Stomach (tissue), 9 donors: ENCODE measurements around the gene FOXJ3. TPM values are rescaled to one million over a fixed set of nuclear protein-coding genes. Genes with fewer than 3 reads are reported as not detected.

ENCODE experiments used
- DNase-seq, 2 donors: peaks; one replicate each; pipeline versions ENCODE4 v3.0.0 to v3.0.0-alpha.2; 2013 to 2019
- H3K27ac ChIP-seq, 5 donors: fragments of 200-600 bp in 4 of 5; sonication (generic) in 4 of 5; one replicate each; pipeline ENCODE4 v1.5.1; 2013 to 2019; ENCODE audit warnings: mild to moderate bottlenecking in 1 of 5, moderate library complexity in 1 of 5
- H3K27me3 ChIP-seq, 3 donors: fragments of 200-600 bp; sonication (generic); one replicate each; pipeline ENCODE4 v1.5.1; 2017 to 2019; ENCODE audit warnings: mixed run types in 1 of 3
- H3K36me3 ChIP-seq, 4 donors: fragments of 200-600 bp; sonication (generic); 1 replicate in 3 of 4; 2 replicates in 1 of 4; pipeline ENCODE4 v1.5.1; 2016 to 2019
- H3K4me1 ChIP-seq, 4 donors: fragments of 200-600 bp; sonication (generic); one replicate each; pipeline ENCODE4 v1.5.1; 2016 to 2019
- H3K4me3 ChIP-seq, 4 donors: fragments of 200-600 bp; sonication (generic) in 3 of 4; one replicate each; pipeline ENCODE4 v1.5.1; 2016 to 2019; ENCODE audit warnings: mild to moderate bottlenecking in 1 of 4
- H3K9me3 ChIP-seq, 4 donors: fragments of 200-600 bp; sonication (generic); one replicate each; pipeline ENCODE4 v1.5.1; 2016 to 2019
- EP300 ChIP-seq: sonication (generic); formaldehyde crosslinking; IDR thresholded peaks from one replicate; pipeline ENCODE4 v1.6.1; 2017; ENCODE audit warnings: antibody characterized with exemption
- POLR2A ChIP-seq, 4 donors: fragments of 450-650 bp; IDR thresholded peaks; one replicate each; pipeline ENCODE4 v1.6.1; 2016; ENCODE audit warnings: antibody characterized with exemption in 4 of 4, control low read depth in 2 of 4, mild to moderate bottlenecking in 1 of 4, moderate library complexity in 1 of 4
- POLR2AphosphoS5 ChIP-seq, 3 donors: sonication (generic); formaldehyde crosslinking; IDR thresholded peaks; one replicate each; pipeline ENCODE4 v1.6.1; 2016; ENCODE audit warnings: antibody characterized with exemption in 3 of 3
- WGBS, 5 donors: extraction: QIAGEN DNeasy Blood & Tissue Kit in 3 of 5; methylation state at CpG; one replicate each; pipeline versions ENCODE4 v1.1.5 to v1.1.7; 2013 to 2018; 5-methylcytosine and 5-hydroxymethylcytosine counted together
- intact Hi-C: fragments of 100-400 bp; cut with DNase I; formaldehyde crosslinking; loops from one replicate; pipeline ENCODE4 v1.15.1; 2023; ENCODE audit warnings: low total_unique reads
- polyA plus RNA-seq, 3 donors: library from polyadenylated mRNA; stranded (reverse); fragments of 200-250 nt; gene quantifications; one replicate each; pipeline ENCODE4 v1.2.3, GENCODE V29; 2013
- total RNA-seq, 5 donors: library from RNA; depleted of rRNA; stranded (reverse); fragments of >200 nt; gene quantifications; one replicate each; pipeline versions ENCODE4 v1.1.0 to v1.2.3, GENCODE V29; 2014 to 2016
- TF ChIP-seq, protein P1 (sequence below), 7 experiments: fragments of 450-650 bp in 4 of 7; fragments of 200-600 bp in 3 of 7; sonication (generic) in 3 of 7; IDR thresholded peaks; one replicate each; pipeline ENCODE4 v1.5.1; 2016 to 2019; ENCODE audit warnings: antibody characterized with exemption in 7 of 7, control low read depth in 2 of 7, mild to moderate bottlenecking in 1 of 7
- donor health status: healthy with polysubstance abuse.
- donor health status: Bipolar disorder and iron deficiency.
- donor health status: healthy.

FOXJ3 gene
- total and polyA plus RNA-seq, 8 donors, result 8.3 to 57.3 (median 12.3) TPM

DNA sequence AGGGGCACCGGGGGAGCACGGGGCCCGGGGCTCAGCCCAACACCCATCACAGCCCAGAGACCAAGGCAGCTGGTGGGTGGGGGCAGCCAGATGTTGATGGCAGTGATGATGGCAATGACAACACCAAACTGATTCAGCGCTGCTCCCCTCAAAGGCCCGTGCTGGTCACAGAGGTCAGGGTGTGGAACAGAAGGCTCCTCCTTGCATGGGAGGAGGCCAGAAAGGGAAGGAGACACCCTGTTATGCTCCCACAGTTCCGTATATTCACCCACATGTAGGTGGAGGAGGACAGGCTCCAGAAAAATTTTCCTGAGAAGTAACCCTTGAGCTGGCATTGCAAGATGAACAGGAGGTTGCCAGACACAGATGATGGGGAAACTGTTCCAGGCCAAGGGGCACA lies 181.4 kb downstream of the FOXJ3 start:
- Histone ChIP-seq H3K27me3 (peaks cover 0 to 7% (median 0%) of the 10 kb centered on the region in 3 donors), H3K9me3 (no peaks in the 10 kb centered on the region), H3K36me3 (no peaks in the 10 kb centered on the region), H3K4me3 (no peak overlapping the region), H3K27ac (no peak overlapping the region), H3K4me1 (peaks cover 0 to 15% (median 12%) of the 10 kb centered on the region in 4 donors)
- TF ChIP-seq POLR2A (IDR thresholded peaks at IDR 0.05) (no peak), POLR2AphosphoS5 (IDR thresholded peaks at IDR 0.05) (no peak), EP300 (no peak)
- TF ChIP-seq, protein P1, sequence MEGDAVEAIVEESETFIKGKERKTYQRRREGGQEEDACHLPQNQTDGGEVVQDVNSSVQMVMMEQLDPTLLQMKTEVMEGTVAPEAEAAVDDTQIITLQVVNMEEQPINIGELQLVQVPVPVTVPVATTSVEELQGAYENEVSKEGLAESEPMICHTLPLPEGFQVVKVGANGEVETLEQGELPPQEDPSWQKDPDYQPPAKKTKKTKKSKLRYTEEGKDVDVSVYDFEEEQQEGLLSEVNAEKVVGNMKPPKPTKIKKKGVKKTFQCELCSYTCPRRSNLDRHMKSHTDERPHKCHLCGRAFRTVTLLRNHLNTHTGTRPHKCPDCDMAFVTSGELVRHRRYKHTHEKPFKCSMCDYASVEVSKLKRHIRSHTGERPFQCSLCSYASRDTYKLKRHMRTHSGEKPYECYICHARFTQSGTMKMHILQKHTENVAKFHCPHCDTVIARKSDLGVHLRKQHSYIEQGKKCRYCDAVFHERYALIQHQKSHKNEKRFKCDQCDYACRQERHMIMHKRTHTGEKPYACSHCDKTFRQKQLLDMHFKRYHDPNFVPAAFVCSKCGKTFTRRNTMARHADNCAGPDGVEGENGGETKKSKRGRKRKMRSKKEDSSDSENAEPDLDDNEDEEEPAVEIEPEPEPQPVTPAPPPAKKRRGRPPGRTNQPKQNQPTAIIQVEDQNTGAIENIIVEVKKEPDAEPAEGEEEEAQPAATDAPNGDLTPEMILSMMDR (IDR thresholded peaks at IDR 0.05), result no peak
- DNase-seq, result no peak
- WGBS, 5 donors, result 64 to 80% (median 76%) methylated on average over 5 to 6 of the region's 6 CpGs
- intact Hi-C loops, result no loop called here

DNA sequence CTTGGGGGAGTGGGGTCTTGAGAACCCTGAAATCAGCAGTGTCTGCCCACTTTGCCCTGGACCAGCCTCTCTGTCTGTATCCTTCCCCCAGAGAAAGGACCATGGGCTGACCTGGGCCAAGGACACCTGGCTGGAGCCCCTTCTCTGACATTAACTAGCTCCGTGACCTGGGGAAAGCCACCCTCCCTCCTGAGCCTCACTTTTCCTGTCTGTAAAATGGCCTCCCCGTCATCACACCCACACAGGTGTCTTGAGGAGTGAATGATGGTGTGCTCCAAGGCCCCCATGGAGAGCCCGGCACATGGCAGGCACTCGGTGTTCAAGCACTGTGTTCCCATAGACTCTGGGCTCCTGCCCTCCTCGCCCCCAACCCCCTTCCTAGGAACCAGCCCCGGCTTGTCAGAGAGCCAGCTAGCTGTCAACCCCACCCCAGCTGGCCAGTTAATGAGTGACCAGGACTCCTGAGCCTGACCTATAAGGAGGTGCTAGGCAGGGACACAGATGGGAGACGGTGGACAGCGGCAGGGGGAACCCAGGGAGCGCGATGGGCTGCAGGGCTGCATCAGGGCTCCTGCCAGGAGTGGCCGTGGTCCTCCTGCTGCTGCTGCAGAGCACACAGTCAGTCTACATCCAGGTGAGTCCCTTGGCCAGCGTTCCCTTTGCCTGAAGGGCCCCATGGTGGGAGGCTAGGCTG lies 182.0 kb downstream of the FOXJ3 start, which contains the start of gene GUCA2B:
Gene GUCA2B (plus strand): TSS at position 504 of the 694 bp plus-strand sequence. CDS start 41 bp downstream, at position 545.
- Histone ChIP-seq H3K36me3 (no peaks in the 10 kb centered on the region), H3K9me3 (no peaks in the 10 kb centered on the region), H3K27me3 (peaks cover 0 to 13% (median 0%) of the 10 kb centered on the region in 3 donors), H3K4me1 (peaks cover 0 to 15% (median 12%) of the 10 kb centered on the region in 4 donors), H3K27ac (peak within 1 kb of the TSS in 2 of 5 donors; percentile 35 to 38), H3K4me3 (no peak within 1 kb of the TSS)
- TF ChIP-seq POLR2AphosphoS5 (IDR thresholded peaks at IDR 0.05) (no peak), POLR2A (IDR thresholded peaks at IDR 0.05) (no peak), EP300 (no peak)
- TF ChIP-seq, protein P1 (IDR thresholded peaks at IDR 0.05), result no peak
- DNase-seq, result no peak
- intact Hi-C loops, result no loop called here
- WGBS, 5 donors, result 64 to 87% (median 69%) methylated on average over 5 to 12 of the region's 12 CpGs

DNA sequence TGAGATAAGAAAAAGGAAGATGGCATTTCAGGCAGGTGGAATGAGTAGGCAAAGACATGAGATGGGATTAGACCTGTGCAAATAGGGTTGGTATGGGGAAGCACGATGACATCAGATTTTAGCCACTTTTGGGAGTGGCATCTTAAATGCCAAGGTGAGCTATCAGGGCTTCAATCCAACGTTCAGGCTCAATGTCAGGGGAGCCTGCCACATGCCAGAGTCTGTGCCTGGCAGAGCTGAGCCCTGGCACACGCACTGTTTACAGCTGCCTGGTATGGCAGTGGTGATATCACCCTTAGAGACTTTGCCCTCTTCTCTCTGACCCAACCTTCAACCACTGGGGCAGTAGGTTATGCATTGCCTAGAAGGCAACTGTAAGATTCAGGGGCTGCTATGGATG lies 182.9 kb downstream of the FOXJ3 start:
- TF ChIP-seq, protein P1 (IDR thresholded peaks at IDR 0.05), result no peak
- TF ChIP-seq POLR2AphosphoS5 (IDR thresholded peaks at IDR 0.05), result peak in 2 of 3 donors; percentile 50 to 54
- no peak for TF ChIP-seq EP300
- TF ChIP-seq POLR2A (IDR thresholded peaks at IDR 0.05), result no peak
- 33 to 58% (median 37%) methylated on average over 2 to 3 of the region's 3 CpGs for WGBS, 5 donors
- intact Hi-C loops, result no loop called here
- Histone ChIP-seq H3K4me1 (peaks cover 0 to 15% (median 12%) of the 10 kb centered on the region in 4 donors), H3K9me3 (no peaks in the 10 kb centered on the region), H3K27me3 (peaks cover 0 to 21% (median 0%) of the 10 kb centered on the region in 3 donors), H3K4me3 (no peak overlapping the region), H3K36me3 (no peaks in the 10 kb centered on the region), H3K27ac (peak overlapping the region in 2 of 5 donors; percentile 35 to 38)
- DNase-seq, result peak in 1 of 2 donors; percentile 79

DNA sequence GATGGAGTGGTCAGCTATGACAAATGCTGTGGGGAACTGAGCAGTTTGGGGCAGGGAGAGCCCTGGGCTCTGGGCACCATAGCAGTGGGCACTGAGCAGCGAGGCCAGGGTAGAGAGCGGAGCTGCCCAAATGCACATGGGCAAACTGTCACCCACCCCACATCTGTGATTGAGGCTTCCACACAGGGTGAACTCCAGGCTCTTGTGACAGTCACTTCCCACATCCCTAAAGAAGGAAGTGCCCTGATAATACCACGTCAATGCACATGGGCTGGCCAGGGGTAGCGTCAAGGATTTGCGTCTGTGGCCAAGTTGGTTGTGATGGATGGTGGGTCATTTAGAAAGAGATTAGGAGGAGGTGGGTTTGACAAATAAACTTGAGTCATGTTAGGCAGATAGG lies 184.4 kb downstream of the FOXJ3 start:
- H3K27me3 ChIP-seq, result peaks cover 0 to 35% (median 11%) of the 10 kb centered on the region in 3 donors
- TF ChIP-seq, protein P1 (IDR thresholded peaks at IDR 0.05), result no peak
- TF ChIP-seq EP300 (no peak), POLR2A (IDR thresholded peaks at IDR 0.05) (no peak), POLR2AphosphoS5 (IDR thresholded peaks at IDR 0.05) (no peak)
- H3K36me3 ChIP-seq, result no peaks in the 10 kb centered on the region
- intact Hi-C loops, result no loop called here
- H3K27ac ChIP-seq, result no peak overlapping the region
- no peak for DNase-seq
- H3K9me3 ChIP-seq, result no peaks in the 10 kb centered on the region
- H3K4me3 ChIP-seq, result no peak overlapping the region
- H3K4me1 ChIP-seq, result peaks cover 5 to 15% (median 12%) of the 10 kb centered on the region in 4 donors
- WGBS, 5 donors, result 82 to 88% (median 86%) methylated on average over 5 of the region's 5 CpGs
